Muscle layer of duodenum (tissue), 2 donors: Measurements from ENCODE around the gene KRTAP5-5.
"Not testable (repeated sequence)": the region's sequence is repeated elsewhere in the genome, so short reads cannot be mapped to it uniquely, and the experiment has no call there.

Source experiments
- H3K27ac ChIP-seq: one replicate; pipeline ENCODE4 v1.7.0; 2013; ENCODE audit warnings: mild to moderate bottlenecking, low read length
- H3K27me3 ChIP-seq: one replicate; pipeline ENCODE4 v1.7.0; 2013; ENCODE audit warnings: low read depth, mild to moderate bottlenecking, control low read depth, low read length
- H3K36me3 ChIP-seq, 2 donors: one replicate each; pipeline ENCODE4 v1.7.0; 2013; ENCODE audit warnings: low read length in 2 of 2, control low read depth in 1 of 2, mild to moderate bottlenecking in 1 of 2; ENCODE audit not compliant: insufficient read depth in 2 of 2, control insufficient read depth in 1 of 2
- H3K4me1 ChIP-seq, 2 donors: one replicate each; pipeline ENCODE4 v1.7.0; 2013; ENCODE audit warnings: low read length in 2 of 2, mild to moderate bottlenecking in 2 of 2, control low read depth in 1 of 2, moderate library complexity in 1 of 2; ENCODE audit not compliant: insufficient read depth in 2 of 2, control insufficient read depth in 1 of 2
- H3K4me3 ChIP-seq, 2 donors: one replicate each; pipeline ENCODE4 v1.7.0; 2013; ENCODE audit warnings: low read length in 2 of 2, low read depth in 1 of 2, mild to moderate bottlenecking in 1 of 2
- H3K9me3 ChIP-seq, 2 donors: one replicate each; pipeline ENCODE4 v1.7.0; 2013; ENCODE audit warnings: low read length in 2 of 2, control low read depth in 1 of 2, mild to moderate bottlenecking in 1 of 2; ENCODE audit not compliant: control insufficient read depth in 1 of 2
- donor health status: healthy.

The KRTAP5-5 gene

DNA sequence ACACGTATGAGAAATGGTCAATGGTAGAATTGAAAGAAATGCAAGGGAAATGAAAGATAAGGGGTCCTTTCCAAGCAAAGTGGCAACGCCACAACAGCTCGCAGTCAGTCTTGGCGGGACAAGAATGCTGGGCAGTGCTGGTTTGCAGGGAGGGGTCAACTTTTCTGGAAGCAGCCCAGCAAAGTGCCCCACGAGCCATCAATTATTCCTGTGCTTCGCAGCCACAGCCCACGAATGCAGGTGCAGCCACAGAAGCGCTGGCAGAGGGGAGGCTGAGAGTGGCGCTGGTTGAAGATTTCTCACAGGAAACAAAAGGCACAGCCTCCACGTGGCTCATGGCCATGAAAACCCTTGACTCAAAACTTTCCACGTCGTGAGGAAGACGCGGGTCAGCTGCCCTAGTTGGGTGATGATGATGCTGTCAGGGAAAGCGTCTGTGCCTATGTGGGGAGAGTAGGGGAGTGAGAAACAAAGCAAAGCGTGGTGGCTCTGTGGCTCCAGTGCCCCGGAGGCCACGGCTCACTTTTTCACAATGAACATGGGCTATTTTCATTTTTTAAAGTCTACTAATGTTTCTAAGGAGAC lies 33.2 kb downstream of the KRTAP5-5 start:
- not testable (repeated sequence) for H3K27ac ChIP-seq, H3K36me3 ChIP-seq, H3K9me3 ChIP-seq, H3K4me3 ChIP-seq, H3K27me3 ChIP-seq, H3K4me1 ChIP-seq

DNA sequence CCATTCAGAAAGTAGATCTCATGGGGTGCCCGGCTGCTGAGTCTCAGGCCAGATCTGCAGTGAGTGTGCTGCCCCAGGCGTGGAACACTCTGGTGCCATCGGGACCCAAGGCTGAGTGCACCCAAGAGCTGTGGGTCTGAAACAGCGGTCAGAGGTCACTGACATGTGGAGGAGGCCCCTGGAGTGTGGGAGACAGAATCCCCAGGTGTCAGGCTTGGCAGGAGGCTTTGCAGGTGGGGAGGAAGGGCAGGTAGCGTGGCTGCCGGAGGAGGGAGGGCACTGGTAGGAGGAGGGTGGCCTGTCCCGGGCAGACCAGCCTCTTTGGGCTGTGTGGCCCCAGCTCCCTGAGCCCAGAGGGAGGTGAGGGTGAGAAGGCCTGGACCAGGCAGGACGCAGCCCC lies 35.7 kb downstream of the KRTAP5-5 start:
- no peaks in the 10 kb centered on the region for H3K36me3 ChIP-seq
- no peaks in the 10 kb centered on the region for H3K4me1 ChIP-seq
- peaks cover 8% of the 10 kb centered on the region for H3K27me3 ChIP-seq
- no peak overlapping the region for H3K27ac ChIP-seq
- no peak overlapping the region for H3K4me3 ChIP-seq
- H3K9me3 ChIP-seq: no peaks in the 10 kb centered on the region

DNA sequence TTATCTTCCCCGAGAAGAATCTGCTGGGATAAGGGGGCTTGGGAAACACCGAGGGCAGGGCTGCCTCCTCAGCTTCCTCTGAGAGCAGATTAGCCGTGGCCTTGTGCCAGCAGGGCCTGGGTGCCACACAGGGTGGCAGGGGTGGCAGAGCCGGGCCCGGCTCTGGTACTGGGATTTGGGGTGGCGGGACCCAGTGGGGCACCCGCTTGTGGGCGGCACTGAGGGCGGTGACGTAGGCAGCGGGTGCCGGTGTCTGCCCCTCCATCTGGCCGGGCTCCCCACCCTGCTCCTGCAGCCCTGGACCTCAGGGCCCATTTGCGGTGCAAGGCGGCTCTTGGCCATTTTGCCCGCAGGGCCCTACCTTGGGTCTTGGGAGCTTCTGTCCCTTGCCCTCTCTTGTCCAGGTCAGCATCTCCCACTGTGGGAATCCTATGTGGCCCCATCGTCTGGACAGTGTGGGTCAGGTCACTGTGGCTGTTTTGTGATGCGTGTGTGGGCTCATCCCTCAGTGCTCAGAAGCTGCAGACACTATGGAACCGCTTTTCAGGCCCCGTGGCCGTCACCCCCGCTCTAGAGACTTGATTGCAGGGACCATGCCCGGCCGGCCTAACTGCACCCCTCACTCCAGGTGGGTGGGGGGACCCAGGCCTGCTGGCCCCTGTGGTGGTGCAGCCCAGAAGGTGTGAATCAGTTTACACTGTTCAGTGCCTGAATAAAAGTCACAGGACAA lies 37.7 kb downstream of the KRTAP5-5 start:
- H3K27me3 ChIP-seq: peaks cover 8% of the 10 kb centered on the region
- H3K36me3 ChIP-seq: no peaks in the 10 kb centered on the region
- no peak overlapping the region for H3K4me3 ChIP-seq
- no peak overlapping the region for H3K27ac ChIP-seq
- H3K4me1 ChIP-seq: no peaks in the 10 kb centered on the region
- no peaks in the 10 kb centered on the region for H3K9me3 ChIP-seq

DNA sequence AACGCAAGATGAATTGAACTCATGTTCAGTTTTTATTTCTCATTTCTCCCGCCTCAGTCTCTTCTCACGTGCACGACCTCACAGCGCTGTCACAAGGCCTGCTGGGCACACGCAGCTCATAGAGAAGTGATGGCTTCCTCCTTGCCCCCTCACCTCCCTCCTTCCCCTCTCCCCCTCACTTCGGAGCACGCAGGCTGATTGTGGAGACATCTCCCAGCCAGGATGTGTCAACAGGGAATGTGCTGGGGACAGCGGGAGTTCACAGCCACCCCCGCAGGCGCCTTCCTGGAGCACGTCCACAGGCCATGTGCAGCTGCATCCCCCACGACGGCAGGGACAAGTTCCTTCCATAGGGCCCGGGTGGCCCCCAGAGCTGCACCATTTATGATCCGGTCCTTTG lies 38.3 kb downstream of the KRTAP5-5 start:
- Histone ChIP-seq H3K36me3 (no peaks in the 10 kb centered on the region), H3K4me3 (no peak overlapping the region), H3K27me3 (peaks cover 8% of the 10 kb centered on the region), H3K9me3 (no peaks in the 10 kb centered on the region), H3K27ac (no peak overlapping the region), H3K4me1 (no peaks in the 10 kb centered on the region)

- no peaks in the 10 kb centered on the region for H3K9me3 ChIP-seq
- no peaks in the 10 kb centered on the region for H3K36me3 ChIP-seq
- H3K4me1 ChIP-seq: no peaks in the 10 kb centered on the region
- peaks cover 8% of the 10 kb centered on the region for H3K27me3 ChIP-seq
- no peak overlapping the region for H3K4me3 ChIP-seq
- no peak overlapping the region for H3K27ac ChIP-seq
Observed at GRCh38 chr11:1668911-1669473, 39.4 kb downstream of the KRTAP5-5 start.

DNA sequence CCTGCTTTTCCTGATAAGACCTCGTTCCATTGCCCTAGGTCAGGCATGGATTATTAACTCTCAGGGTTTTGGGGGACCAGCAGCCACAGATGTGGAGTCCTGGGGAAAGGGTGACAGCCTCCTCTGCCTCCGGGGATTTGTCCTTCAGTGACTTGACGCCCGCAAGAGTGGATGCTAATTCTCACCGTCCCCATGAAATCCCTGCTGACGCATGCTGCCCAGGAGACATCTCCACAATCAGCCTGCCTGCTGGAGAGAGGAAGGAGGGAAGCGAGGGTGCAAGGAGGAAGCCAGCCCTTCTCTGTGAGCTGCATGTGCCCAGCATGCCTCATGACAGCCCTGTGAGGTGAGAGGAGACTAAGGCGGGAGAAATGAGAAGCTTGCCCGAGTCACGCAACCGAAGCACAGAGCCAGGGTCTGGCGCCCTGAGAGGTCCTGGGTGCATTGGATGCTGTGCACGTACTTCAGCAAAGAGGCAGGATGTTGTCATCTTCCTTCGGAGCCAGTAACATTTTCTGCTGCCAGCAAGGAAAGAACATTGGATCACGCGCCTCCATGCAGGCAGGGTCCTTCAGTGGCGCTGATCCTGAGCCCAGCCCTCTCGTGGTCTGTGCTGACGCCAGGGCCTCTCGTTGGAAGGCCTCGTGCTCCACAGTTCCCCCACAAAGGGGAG lies 40.1 kb downstream of the KRTAP5-5 start:
- Histone ChIP-seq H3K36me3 (no peaks in the 10 kb centered on the region), H3K27ac (no peak overlapping the region), H3K4me3 (no peak overlapping the region), H3K27me3 (peaks cover 8% of the 10 kb centered on the region), H3K4me1 (no peaks in the 10 kb centered on the region), H3K9me3 (no peaks in the 10 kb centered on the region)

DNA sequence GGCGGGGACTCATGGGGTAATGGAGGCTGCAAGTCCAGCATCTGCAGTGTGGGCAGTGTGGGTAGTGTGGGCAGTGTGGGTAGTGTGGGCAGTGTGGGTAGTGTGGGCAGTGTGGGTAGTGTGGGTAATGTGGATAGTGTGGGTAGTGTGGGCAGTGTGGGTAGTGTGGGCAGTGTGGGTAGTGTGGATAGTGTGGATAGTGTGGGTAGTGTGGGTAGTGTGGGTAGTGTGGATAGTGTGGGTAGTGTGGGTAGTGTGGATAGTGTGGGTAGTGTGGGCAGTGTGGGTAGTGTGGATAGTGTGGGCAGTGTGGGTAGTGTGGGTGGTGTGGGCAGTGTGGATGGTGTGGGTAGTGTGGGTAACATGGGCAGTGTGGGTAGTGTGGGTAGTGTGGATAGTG lies 40.9 kb downstream of the KRTAP5-5 start:
- H3K27ac ChIP-seq, H3K4me3 ChIP-seq, H3K36me3 ChIP-seq, H3K27me3 ChIP-seq, H3K4me1 ChIP-seq, H3K9me3 ChIP-seq: not testable (repeated sequence)

GRCh38 chr11:1670905-1671371 lies 41.4 kb downstream of the KRTAP5-5 start:
- no peaks in the 10 kb centered on the region for H3K4me1 ChIP-seq
- H3K27ac ChIP-seq: no peak overlapping the region
- H3K36me3 ChIP-seq: no peaks in the 10 kb centered on the region
- H3K9me3 ChIP-seq: no peaks in the 10 kb centered on the region
- no peak overlapping the region for H3K4me3 ChIP-seq
- peaks cover 13% of the 10 kb centered on the region for H3K27me3 ChIP-seq

DNA sequence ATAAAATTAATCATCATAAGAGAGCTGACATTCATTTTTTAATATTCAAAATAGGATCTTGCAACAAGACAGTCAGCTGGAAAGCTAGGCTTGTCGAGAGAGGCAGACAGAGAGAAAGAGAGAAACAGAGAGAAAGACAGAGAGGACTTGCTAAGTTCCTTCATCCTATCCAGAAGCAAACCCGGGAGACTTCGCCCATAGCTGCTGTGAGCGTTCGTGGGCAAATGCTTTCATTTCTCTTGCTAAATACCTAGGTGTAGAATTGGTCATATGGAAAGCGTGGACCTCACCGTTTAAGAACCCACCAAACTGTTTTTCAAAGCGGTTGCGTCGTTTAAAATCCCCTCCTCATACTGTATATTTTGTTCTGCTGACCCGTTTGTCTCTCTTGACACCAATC lies 42.1 kb downstream of the KRTAP5-5 start:
- no peaks in the 10 kb centered on the region for H3K9me3 ChIP-seq
- no peak overlapping the region for H3K4me3 ChIP-seq
- H3K36me3 ChIP-seq: no peaks in the 10 kb centered on the region
- H3K27ac ChIP-seq: no peak overlapping the region
- no peaks in the 10 kb centered on the region for H3K4me1 ChIP-seq
- peaks cover 15% of the 10 kb centered on the region for H3K27me3 ChIP-seq

GRCh38 chr11:1672613-1673350 lies 43.2 kb downstream of the KRTAP5-5 start:
- no peak overlapping the region for H3K4me3 ChIP-seq
- H3K9me3 ChIP-seq: no peaks in the 10 kb centered on the region
- no peak overlapping the region for H3K27ac ChIP-seq
- no peaks in the 10 kb centered on the region for H3K4me1 ChIP-seq
- H3K27me3 ChIP-seq: peaks cover 15% of the 10 kb centered on the region
- H3K36me3 ChIP-seq: no peaks in the 10 kb centered on the region
